ENCODE measurements around the gene AMMECR1.

DNA sequence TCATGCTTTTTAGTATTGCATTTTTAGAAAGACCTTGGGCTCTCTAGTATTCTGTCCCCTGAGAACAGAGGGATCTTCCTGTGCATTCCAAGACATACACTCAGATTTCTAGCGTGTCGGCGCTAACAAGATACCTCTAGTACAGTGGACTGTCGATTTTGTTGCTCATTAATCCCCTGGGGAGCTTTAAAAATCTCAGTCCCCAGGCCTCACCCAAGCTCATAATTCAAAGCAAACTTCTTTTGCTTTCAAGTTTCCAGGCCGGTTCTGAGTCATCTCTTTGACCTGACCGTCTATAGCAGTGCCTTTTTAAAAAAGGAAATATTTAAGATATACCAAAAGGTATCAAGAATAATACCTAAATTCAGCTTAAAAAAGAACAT, 137.0 kb downstream of the AMMECR1 start:
- TF ChIP-seq SUZ12 (IDR thresholded peaks at IDR 0.05) (no peak), SP1 (IDR thresholded peaks at IDR 0.05) (no peak), CTBP1 (IDR thresholded peaks at IDR 0.05; ENCODE audit: borderline replicate concordance) (no peak)
